AG04449 (cell line): ENCODE results near the gene FAM111B.

Source experiments
- CTCF ChIA-PET: fragments of 350-600 bp; formaldehyde crosslinking; extraction: SDS; loops from one replicate; lab custom pipeline; 2021; ENCODE audit warnings: antibody characterized with exemption; lab: Yijun Ruan, JAX
- POLR2A ChIA-PET: fragments of 400-600, 350-600 bp; formaldehyde crosslinking; extraction: SDS; loops from one replicate; lab custom pipeline; 2020; ENCODE audit warnings: antibody characterized with exemption, inconsistent platforms; lab: Yijun Ruan, JAX
- DNase-seq: peaks from one replicate; pipeline ENCODE4 v3.0.0-alpha.2; 2010; ENCODE audit warnings: low read depth, low spot score
- H3K4me3 ChIP-seq: 2 replicates; pipeline ENCODE4 v1.5.1; 2011; ENCODE audit warnings: low read depth, mild to moderate bottlenecking, control low read depth, low read length
- CTCF ChIP-seq: IDR thresholded peaks from one replicate; pipeline ENCODE4 v1.5.1; 2011; ENCODE audit warnings: mild to moderate bottlenecking, moderate library complexity, low read length, control low read depth, inconsistent platforms; ENCODE audit not compliant: insufficient read depth; ENCODE audit errors: missing control alignments

Gene FAM111B

GRCh38 chr11:59164028-59164427 lies 57.0 kb downstream of the FAM111B start:
- H3K4me3 ChIP-seq, result no peak overlapping the region
- DNase-seq, result no peak
- no peak for TF ChIP-seq CTCF
- POLR2A ChIA-PET, result no interaction called here
- CTCF ChIA-PET, result interaction anchor here (0.6 to 18.9 kb wide), 7 partner anchors 8 to 111 kb away, joined by 3 to 450 read pairs (median 4); partner anchors contain the start of genes DTX4 and MPEG1

- POLR2A ChIA-PET, result interaction anchor here (0.6 kb wide), 1 partner anchor 26 kb away, joined by 3 read pairs; no protein-coding TSS in a partner anchor
- no peak for DNase-seq
- peak within 1 kb of the TSS; percentile 70 for H3K4me3 ChIP-seq
- peak; percentile 99 for TF ChIP-seq CTCF
- CTCF ChIA-PET, result interaction anchor here (0.6 to 18.9 kb wide), 29 partner anchors 8 to 647 kb away, joined by 3 to 450 read pairs (median 9); partner anchors contain the start of genes FAM111A, MPEG1, OR5A1 and OR5A2
Observed at GRCh38 chr11:59171508-59172322, 64.7 kb downstream of the FAM111B start, which contains the start of gene DTX4. Gene DTX4 (plus strand): TSS chr11:59172132. CDS start chr11:59172596, 464 bp downstream.

GRCh38 chr11:59172345-59173079 lies 65.5 kb downstream of the FAM111B start:
- TF ChIP-seq CTCF, result no peak
- H3K4me3 ChIP-seq, result peak overlapping the region; percentile 70
- CTCF ChIA-PET, result interaction anchor here (0.8 to 18.9 kb wide), 23 partner anchors 9 to 648 kb away, joined by 3 to 450 read pairs (median 16); partner anchors contain the start of genes FAM111A, MPEG1 and OR5A2
- DNase-seq, result no peak
- POLR2A ChIA-PET, result no interaction called here

- no peak for TF ChIP-seq CTCF
- ChIA-PET POLR2A (interaction anchor here (0.9 kb wide), 1 partner anchor 16 kb away, joined by 3 read pairs; no protein-coding TSS in a partner anchor), CTCF (interaction anchor here (1.2 to 18.9 kb wide), 14 partner anchors 8 to 649 kb away, joined by 3 to 450 read pairs (median 32); partner anchors contain the start of genes FAM111A and MPEG1)
- DNase-seq, result no peak
- H3K4me3 ChIP-seq, result peak overlapping the region; percentile 70
Observed at GRCh38 chr11:59173080-59173963, 66.3 kb downstream of the FAM111B start.

GRCh38 chr11:59173964-59174663 lies 67.1 kb downstream of the FAM111B start:
- no peak for DNase-seq
- H3K4me3 ChIP-seq, result peak overlapping the region; percentile 70
- ChIA-PET CTCF (interaction anchor here (1.3 to 18.9 kb wide), 6 partner anchors 10 to 256 kb away, joined by 4 to 450 read pairs (median 56); partner anchors contain the start of gene MPEG1), POLR2A (interaction anchor here (0.9 kb wide), 1 partner anchor 15 kb away, joined by 3 read pairs; no protein-coding TSS in a partner anchor)
- no peak for TF ChIP-seq CTCF
